Stimulated activated memory B cell treated with anti-CD40 and anti-IgM and Interleukin-4, amounts not matched to agents 10 μg/mL and 1 μg/mL and 100 μg/mL, for 72 hours (primary cell): ENCODE measurements around the gene TP53RK.

Experiments used
- ATAC-seq: fragments of 150-1000 bp; cut with Tn5 transposase; 2 replicates; pipeline ENCODE4 v1.10.0; 2021
- H3K27ac Mint-ChIP-seq: one replicate; pipeline ENCODE4 v1.8.0; 2022; ENCODE audit warnings: mild to moderate bottlenecking, mixed read lengths
- H3K27me3 Mint-ChIP-seq: one replicate; pipeline ENCODE4 v1.8.0; 2022; ENCODE audit warnings: mixed read lengths
- H3K36me3 Mint-ChIP-seq: one replicate; pipeline ENCODE4 v1.8.0; 2022; ENCODE audit warnings: mixed read lengths
- H3K4me1 Mint-ChIP-seq: one replicate; pipeline ENCODE4 v1.8.0; 2022; ENCODE audit warnings: mixed read lengths
- H3K4me3 Mint-ChIP-seq: one replicate; pipeline ENCODE4 v1.8.0; 2022; ENCODE audit warnings: mild to moderate bottlenecking, moderate library complexity, mixed read lengths
- H3K9me3 Mint-ChIP-seq: one replicate; pipeline ENCODE4 v1.8.0; 2022; ENCODE audit warnings: mixed read lengths

The TP53RK gene

GRCh38 chr20:46699651-46700359 is 10.6 kb upstream of the TP53RK start:
- Mint-ChIP-seq H3K4me3 (no peak overlapping the region), H3K4me1 (no peaks in the 10 kb centered on the region), H3K27ac (no peak overlapping the region), H3K27me3 (peaks cover 70% of the 10 kb centered on the region), H3K9me3 (no peaks in the 10 kb centered on the region), H3K36me3 (no peaks in the 10 kb centered on the region)
- ATAC-seq: no peak

GRCh38 chr20:46698788-46699187 is 9.5 kb upstream of the TP53RK start:
- Mint-ChIP-seq H3K27me3 (peaks cover 60% of the 10 kb centered on the region), H3K4me3 (no peak overlapping the region), H3K36me3 (no peaks in the 10 kb centered on the region), H3K9me3 (no peaks in the 10 kb centered on the region), H3K27ac (no peak overlapping the region), H3K4me1 (no peaks in the 10 kb centered on the region)
- no peak for ATAC-seq

GRCh38 chr20:46696791-46697279 is 7.6 kb upstream of the TP53RK start:
- no peaks in the 10 kb centered on the region for H3K4me1 Mint-ChIP-seq
- no peak overlapping the region for H3K27ac Mint-ChIP-seq
- ATAC-seq: no peak
- peaks cover 57% of the 10 kb centered on the region for H3K27me3 Mint-ChIP-seq
- H3K9me3 Mint-ChIP-seq: no peaks in the 10 kb centered on the region
- no peaks in the 10 kb centered on the region for H3K36me3 Mint-ChIP-seq
- no peak overlapping the region for H3K4me3 Mint-ChIP-seq

- no peaks in the 10 kb centered on the region for H3K9me3 Mint-ChIP-seq
- no peak overlapping the region for H3K27ac Mint-ChIP-seq
- no peak overlapping the region for H3K4me3 Mint-ChIP-seq
- H3K36me3 Mint-ChIP-seq: no peaks in the 10 kb centered on the region
- no peak for ATAC-seq
- peaks cover 51% of the 10 kb centered on the region for H3K27me3 Mint-ChIP-seq
- no peaks in the 10 kb centered on the region for H3K4me1 Mint-ChIP-seq
These were observed 6.6 kb upstream of the TP53RK start for GRCh38 chr20:46695892-46696291.

GRCh38 chr20:46694484-46694883 is 5.2 kb upstream of the TP53RK start:
- Mint-ChIP-seq H3K27me3 (peaks cover 37% of the 10 kb centered on the region), H3K27ac (no peak overlapping the region), H3K4me1 (peaks cover 8% of the 10 kb centered on the region), H3K9me3 (no peaks in the 10 kb centered on the region), H3K4me3 (no peak overlapping the region), H3K36me3 (no peaks in the 10 kb centered on the region)
- no peak for ATAC-seq

GRCh38 chr20:46691196-46691595 is 2.0 kb upstream of the TP53RK start:
- H3K9me3 Mint-ChIP-seq: no peaks in the 10 kb centered on the region
- peaks cover 4% of the 10 kb centered on the region for H3K27me3 Mint-ChIP-seq
- H3K27ac Mint-ChIP-seq: no peak overlapping the region
- no peak for ATAC-seq
- peaks cover 6% of the 10 kb centered on the region for H3K36me3 Mint-ChIP-seq
- peaks cover 32% of the 10 kb centered on the region for H3K4me1 Mint-ChIP-seq
- H3K4me3 Mint-ChIP-seq: no peak overlapping the region

- peak overlapping the region; percentile 92 for H3K27ac Mint-ChIP-seq
- H3K36me3 Mint-ChIP-seq: peaks cover 11% of the 10 kb centered on the region
- no peaks in the 10 kb centered on the region for H3K27me3 Mint-ChIP-seq
- H3K4me3 Mint-ChIP-seq: peak overlapping the region; percentile 57
- H3K4me1 Mint-ChIP-seq: peaks cover 33% of the 10 kb centered on the region
- no peaks in the 10 kb centered on the region for H3K9me3 Mint-ChIP-seq
- no peak for ATAC-seq
These were observed 1.2 kb upstream of the TP53RK start for GRCh38 chr20:46690219-46691106.

GRCh38 chr20:46689754-46690085 is 476 bp upstream of the TP53RK start:
- Mint-ChIP-seq H3K27ac (peak overlapping the region; percentile 92), H3K4me1 (peaks cover 39% of the 10 kb centered on the region), H3K27me3 (no peaks in the 10 kb centered on the region), H3K4me3 (peak overlapping the region; percentile 94), H3K36me3 (peaks cover 17% of the 10 kb centered on the region), H3K9me3 (no peaks in the 10 kb centered on the region)
- no peak for ATAC-seq

- Mint-ChIP-seq H3K4me1 (peaks cover 48% of the 10 kb centered on the region), H3K4me3 (peak overlapping the region; percentile 94), H3K9me3 (no peaks in the 10 kb centered on the region), H3K27ac (peak overlapping the region; percentile 92), H3K27me3 (no peaks in the 10 kb centered on the region), H3K36me3 (peaks cover 26% of the 10 kb centered on the region)
- ATAC-seq: no peak
These were observed 828 bp downstream of the TP53RK start for GRCh38 chr20:46688151-46689081.

- Mint-ChIP-seq H3K36me3 (peaks cover 26% of the 10 kb centered on the region), H3K27me3 (no peaks in the 10 kb centered on the region), H3K27ac (no peak overlapping the region), H3K9me3 (no peaks in the 10 kb centered on the region), H3K4me3 (no peak overlapping the region), H3K4me1 (peaks cover 63% of the 10 kb centered on the region)
- ATAC-seq: no peak
These were observed 5.1 kb downstream of the TP53RK start for GRCh38 chr20:46683939-46684750.

- Mint-ChIP-seq H3K4me1 (peaks cover 63% of the 10 kb centered on the region), H3K36me3 (peaks cover 26% of the 10 kb centered on the region), H3K27me3 (no peaks in the 10 kb centered on the region), H3K27ac (no peak overlapping the region), H3K9me3 (no peaks in the 10 kb centered on the region), H3K4me3 (no peak overlapping the region)
- ATAC-seq: peak; percentile 34
These were observed 5.6 kb downstream of the TP53RK start for GRCh38 chr20:46683668-46683938.

- Mint-ChIP-seq H3K27me3 (no peaks in the 10 kb centered on the region), H3K4me1 (peaks cover 58% of the 10 kb centered on the region), H3K9me3 (no peaks in the 10 kb centered on the region), H3K27ac (no peak overlapping the region), H3K36me3 (peaks cover 26% of the 10 kb centered on the region), H3K4me3 (no peak overlapping the region)
- no peak for ATAC-seq
These were observed 6.1 kb downstream of the TP53RK start for GRCh38 chr20:46683011-46683667.

- Mint-ChIP-seq H3K27me3 (no peaks in the 10 kb centered on the region), H3K9me3 (no peaks in the 10 kb centered on the region), H3K4me3 (no peak overlapping the region), H3K27ac (no peak overlapping the region), H3K36me3 (peaks cover 26% of the 10 kb centered on the region), H3K4me1 (peaks cover 49% of the 10 kb centered on the region)
- no peak for ATAC-seq
These were observed 7.0 kb downstream of the TP53RK start for GRCh38 chr20:46682063-46682821.
